Suprapubic skin (tissue), 4 donors: ENCODE measurements around the gene UBXN11.

Experiments
- CTCF ChIP-seq, 2 donors: fragments of 200-600 bp in 1 of 2; fragments of 450-650 bp in 1 of 2; sonication (generic) in 1 of 2; IDR thresholded peaks; one replicate each; pipeline ENCODE4 v1.5.1; 2016 to 2019; ENCODE audit warnings: antibody characterized with exemption in 2 of 2, mild to moderate bottlenecking in 1 of 2, moderate library complexity in 1 of 2
- EP300 ChIP-seq: sonication (generic); formaldehyde crosslinking; IDR thresholded peaks from one replicate; pipeline ENCODE4 v1.6.1; 2017; ENCODE audit warnings: antibody characterized with exemption
- POLR2AphosphoS5 ChIP-seq, 3 donors: sonication (generic); formaldehyde crosslinking; IDR thresholded peaks; one replicate each; pipeline ENCODE4 v1.6.1; 2017; ENCODE audit warnings: antibody characterized with exemption in 3 of 3

- no peak for TF ChIP-seq CTCF (IDR thresholded peaks at IDR 0.05)
- no peak for TF ChIP-seq EP300
- TF ChIP-seq POLR2AphosphoS5 (IDR thresholded peaks at IDR 0.05): no peak
These were observed 31.5 kb downstream of the UBXN11 start for GRCh38 chr1:26274801-26275425.
